ENCODE data around the gene MICAL3.

- TF ChIP-seq, protein P1, sequence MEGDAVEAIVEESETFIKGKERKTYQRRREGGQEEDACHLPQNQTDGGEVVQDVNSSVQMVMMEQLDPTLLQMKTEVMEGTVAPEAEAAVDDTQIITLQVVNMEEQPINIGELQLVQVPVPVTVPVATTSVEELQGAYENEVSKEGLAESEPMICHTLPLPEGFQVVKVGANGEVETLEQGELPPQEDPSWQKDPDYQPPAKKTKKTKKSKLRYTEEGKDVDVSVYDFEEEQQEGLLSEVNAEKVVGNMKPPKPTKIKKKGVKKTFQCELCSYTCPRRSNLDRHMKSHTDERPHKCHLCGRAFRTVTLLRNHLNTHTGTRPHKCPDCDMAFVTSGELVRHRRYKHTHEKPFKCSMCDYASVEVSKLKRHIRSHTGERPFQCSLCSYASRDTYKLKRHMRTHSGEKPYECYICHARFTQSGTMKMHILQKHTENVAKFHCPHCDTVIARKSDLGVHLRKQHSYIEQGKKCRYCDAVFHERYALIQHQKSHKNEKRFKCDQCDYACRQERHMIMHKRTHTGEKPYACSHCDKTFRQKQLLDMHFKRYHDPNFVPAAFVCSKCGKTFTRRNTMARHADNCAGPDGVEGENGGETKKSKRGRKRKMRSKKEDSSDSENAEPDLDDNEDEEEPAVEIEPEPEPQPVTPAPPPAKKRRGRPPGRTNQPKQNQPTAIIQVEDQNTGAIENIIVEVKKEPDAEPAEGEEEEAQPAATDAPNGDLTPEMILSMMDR (IDR thresholded peaks at IDR 0.05) = no peak
- TF ChIP-seq POLR2A (IDR thresholded peaks at IDR 0.05) = no peak
Measured at GRCh38 chr22:18066181-18066859, 42.0 kb upstream of the MICAL3 start.
